Cardiac septum (tissue), 1 donor: ENCODE results near the gene MTMR12. TPM values are rescaled to one million over a fixed set of nuclear protein-coding genes. Genes with fewer than 3 reads are reported as not detected.

Experiments used
- total RNA-seq: library from RNA; stranded (reverse); fragmentation: NEBNext Ultra II Directional; extraction: Animal tissue kit (Norgen Biotek cat#: 25700); gene quantifications from one replicate; pipeline ENCODE4 v1.2.1, GENCODE V29; 2021
- donor health status: DM: no; HTN: no; CAD: no.

The MTMR12 gene
- total RNA-seq, 1 donor from 2014 or later: 27.2 TPM

Other genes with a start within 250 kb of the MTMR12 start
- 52.0 TPM for gene GOLPH3, start 138.6 kb downstream of the MTMR12 start, total RNA-seq
- 73.8 TPM for gene ZFR, start 131.8 kb upstream of the MTMR12 start, total RNA-seq